Uterus (tissue), 4 donors: Measurements from ENCODE around the gene TNKS1BP1. TPM values are rescaled to one million over a fixed set of nuclear protein-coding genes. Genes with fewer than 3 reads are reported as not detected.
"Not testable (repeated sequence)": the region's sequence is repeated elsewhere in the genome, so short reads cannot be mapped to it uniquely, and the experiment has no call there.

ENCODE experiments used
- DNase-seq, 2 donors: peaks; one replicate each; pipeline ENCODE4 v3.0.0-alpha.2; 2019 to 2020
- H3K27ac ChIP-seq, 2 donors: fragments of 200-600 bp; sonication (generic); 1 replicate in 1 of 2; 2 replicates in 1 of 2; pipeline ENCODE4 v1.5.1; 2016 to 2018
- H3K27me3 ChIP-seq, 2 donors: fragments of 200-600 bp; sonication (generic); one replicate each; pipeline ENCODE4 v1.5.1; 2018 to 2019; ENCODE audit warnings: control low read depth in 1 of 2
- H3K36me3 ChIP-seq, 2 donors: fragments of 200-600 bp; sonication (generic); one replicate each; pipeline ENCODE4 v1.5.1; 2019; ENCODE audit warnings: control low read depth in 1 of 2
- H3K4me1 ChIP-seq, 2 donors: fragments of 200-600 bp; sonication (generic); one replicate each; pipeline ENCODE4 v1.5.1; 2018 to 2019; ENCODE audit warnings: control low read depth in 1 of 2
- H3K4me3 ChIP-seq, 2 donors: fragments of 200-600 bp; sonication (generic); 1 replicate in 1 of 2; 2 replicates in 1 of 2; pipeline ENCODE4 v1.5.1; 2018 to 2019; ENCODE audit warnings: mild to moderate bottlenecking in 1 of 2
- H3K9me3 ChIP-seq, 2 donors: fragments of 200-600 bp; sonication (generic); one replicate each; pipeline ENCODE4 v1.5.1; 2019; ENCODE audit warnings: control low read depth in 1 of 2
- CTCF ChIP-seq, 4 experiments: fragments of 200-600 bp in 2 of 4; fragments of 450-650 bp in 2 of 4; sonication (generic) in 2 of 4; IDR thresholded peaks; one replicate each; pipeline ENCODE4 v1.5.1; 2016 to 2019; ENCODE audit warnings: antibody characterized with exemption in 4 of 4, mild to moderate bottlenecking in 2 of 4, moderate library complexity in 1 of 4
- POLR2A ChIP-seq, 2 donors: fragments of 450-650 bp; IDR thresholded peaks; one replicate each; pipeline ENCODE4 v1.6.1; 2016; ENCODE audit warnings: antibody characterized with exemption in 2 of 2, mild to moderate bottlenecking in 1 of 2, moderate library complexity in 1 of 2
- intact Hi-C: fragments of 100-400 bp; cut with DNase I; formaldehyde crosslinking; loops from one replicate; pipeline ENCODE4 v1.15.1; 2023; ENCODE audit warnings: low total_unique reads
- total RNA-seq, 4 donors: library from RNA; depleted of rRNA in 3 of 4; stranded (reverse); fragments of >200 nt in 3 of 4; gene quantifications; one replicate each; pipeline versions ENCODE4 v1.1.0 to v1.2.4, GENCODE V29; 2014 to 2023
- donor health status: DM: yes; HTN: yes; CAD: no.

The TNKS1BP1 gene
- total RNA-seq, 4 donors from 2014 or later = 22.5 to 269 (median 70.8) TPM

GRCh38 chr11:57299150-57299737 lies 25.5 kb downstream of the TNKS1BP1 start:
- H3K27me3 ChIP-seq = no peaks in the 10 kb centered on the region
- intact Hi-C loops = no loop called here
- H3K27ac ChIP-seq = no peak overlapping the region
- no peaks in the 10 kb centered on the region for H3K36me3 ChIP-seq
- no peak overlapping the region for H3K4me3 ChIP-seq
- H3K4me1 ChIP-seq = peaks cover 0 to 3% of the 10 kb centered on the region in 2 donors
- no peak for TF ChIP-seq CTCF (IDR thresholded peaks at IDR 0.05)
- TF ChIP-seq POLR2A (IDR thresholded peaks at IDR 0.05) = no peak
- peaks cover 0 to 10% of the 10 kb centered on the region in 2 donors for H3K9me3 ChIP-seq
- no peak for DNase-seq

GRCh38 chr11:57297221-57297620 lies 27.5 kb downstream of the TNKS1BP1 start:
- Histone ChIP-seq H3K27me3 (no peaks in the 10 kb centered on the region), H3K4me3 (no peak overlapping the region), H3K27ac (no peak overlapping the region), H3K36me3 (no peaks in the 10 kb centered on the region), H3K4me1 (no peaks in the 10 kb centered on the region), H3K9me3 (peaks cover 0 to 10% of the 10 kb centered on the region in 2 donors)
- DNase-seq = no peak
- intact Hi-C loops = no loop called here
- TF ChIP-seq CTCF (IDR thresholded peaks at IDR 0.05) (no peak), POLR2A (IDR thresholded peaks at IDR 0.05) (no peak)

GRCh38 chr11:57296205-57296604 lies 28.5 kb downstream of the TNKS1BP1 start:
- intact Hi-C loops, H3K36me3 ChIP-seq, DNase-seq, H3K4me3 ChIP-seq, H3K27me3 ChIP-seq, H3K9me3 ChIP-seq, H3K4me1 ChIP-seq, H3K27ac ChIP-seq: not testable (repeated sequence)

GRCh38 chr11:57294225-57295131 lies 30.3 kb downstream of the TNKS1BP1 start:
- H3K36me3 ChIP-seq = no peaks in the 10 kb centered on the region
- H3K4me3 ChIP-seq = no peak overlapping the region
- intact Hi-C loops = no loop called here
- peaks cover 0 to 5% of the 10 kb centered on the region in 2 donors for H3K9me3 ChIP-seq
- no peak overlapping the region for H3K27ac ChIP-seq
- no peak for TF ChIP-seq POLR2A (IDR thresholded peaks at IDR 0.05)
- no peak for TF ChIP-seq CTCF (IDR thresholded peaks at IDR 0.05)
- DNase-seq = no peak
- no peaks in the 10 kb centered on the region for H3K4me1 ChIP-seq
- H3K27me3 ChIP-seq = no peaks in the 10 kb centered on the region

- intact Hi-C loops = no loop called here
- H3K27me3 ChIP-seq = no peaks in the 10 kb centered on the region
- H3K4me3 ChIP-seq = no peak overlapping the region
- no peak for TF ChIP-seq POLR2A (IDR thresholded peaks at IDR 0.05)
- no peak for TF ChIP-seq CTCF (IDR thresholded peaks at IDR 0.05)
- no peak for DNase-seq
- H3K4me1 ChIP-seq = no peaks in the 10 kb centered on the region
- no peak overlapping the region for H3K27ac ChIP-seq
- no peaks in the 10 kb centered on the region for H3K36me3 ChIP-seq
- no peaks in the 10 kb centered on the region for H3K9me3 ChIP-seq
Observed at GRCh38 chr11:57290288-57290687, 34.5 kb downstream of the TNKS1BP1 start.
